ENCODE results near the gene HSPA14.
A peak's percentile ranks its signal among the peaks of the same experiment; 100 is the strongest.

Gene HSPA14

GRCh38 chr10:14820775-14821154, 17.3 kb upstream of the HSPA14 start:
- H3K27ac Mint-ChIP-seq: peak overlapping the region; percentile 71
- no peaks in the 10 kb centered on the region for H3K9me3 Mint-ChIP-seq
- peaks cover 11% of the 10 kb centered on the region for H3K4me1 Mint-ChIP-seq
- H3K36me3 Mint-ChIP-seq (ENCODE audit: low read depth): no peaks in the 10 kb centered on the region
- no peak overlapping the region for H3K4me3 Mint-ChIP-seq
- DNase-seq: no peak
- TF ChIP-seq, protein P1, sequence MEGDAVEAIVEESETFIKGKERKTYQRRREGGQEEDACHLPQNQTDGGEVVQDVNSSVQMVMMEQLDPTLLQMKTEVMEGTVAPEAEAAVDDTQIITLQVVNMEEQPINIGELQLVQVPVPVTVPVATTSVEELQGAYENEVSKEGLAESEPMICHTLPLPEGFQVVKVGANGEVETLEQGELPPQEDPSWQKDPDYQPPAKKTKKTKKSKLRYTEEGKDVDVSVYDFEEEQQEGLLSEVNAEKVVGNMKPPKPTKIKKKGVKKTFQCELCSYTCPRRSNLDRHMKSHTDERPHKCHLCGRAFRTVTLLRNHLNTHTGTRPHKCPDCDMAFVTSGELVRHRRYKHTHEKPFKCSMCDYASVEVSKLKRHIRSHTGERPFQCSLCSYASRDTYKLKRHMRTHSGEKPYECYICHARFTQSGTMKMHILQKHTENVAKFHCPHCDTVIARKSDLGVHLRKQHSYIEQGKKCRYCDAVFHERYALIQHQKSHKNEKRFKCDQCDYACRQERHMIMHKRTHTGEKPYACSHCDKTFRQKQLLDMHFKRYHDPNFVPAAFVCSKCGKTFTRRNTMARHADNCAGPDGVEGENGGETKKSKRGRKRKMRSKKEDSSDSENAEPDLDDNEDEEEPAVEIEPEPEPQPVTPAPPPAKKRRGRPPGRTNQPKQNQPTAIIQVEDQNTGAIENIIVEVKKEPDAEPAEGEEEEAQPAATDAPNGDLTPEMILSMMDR (IDR thresholded peaks at IDR 0.05): no peak
- H3K27me3 Mint-ChIP-seq (ENCODE audit: low read depth, poor library complexity): peaks cover 4% of the 10 kb centered on the region

GRCh38 chr10:14821635-14822375, 16.3 kb upstream of the HSPA14 start:
- TF ChIP-seq, protein P1 (IDR thresholded peaks at IDR 0.05): no peak
- DNase-seq: no peak
- Mint-ChIP-seq H3K27me3 (ENCODE audit: low read depth, poor library complexity) (peaks cover 11% of the 10 kb centered on the region), H3K4me3 (no peak overlapping the region), H3K36me3 (ENCODE audit: low read depth) (no peaks in the 10 kb centered on the region), H3K4me1 (peaks cover 11% of the 10 kb centered on the region), H3K27ac (no peak overlapping the region), H3K9me3 (no peaks in the 10 kb centered on the region)

- peaks cover 11% of the 10 kb centered on the region for H3K4me1 Mint-ChIP-seq
- TF ChIP-seq, protein P1 (IDR thresholded peaks at IDR 0.05): peak; percentile 65
- H3K36me3 Mint-ChIP-seq (ENCODE audit: low read depth): no peaks in the 10 kb centered on the region
- H3K9me3 Mint-ChIP-seq: no peaks in the 10 kb centered on the region
- no peak overlapping the region for H3K4me3 Mint-ChIP-seq
- DNase-seq: peak; percentile 22
- no peak overlapping the region for H3K27ac Mint-ChIP-seq
- H3K27me3 Mint-ChIP-seq (ENCODE audit: low read depth, poor library complexity): peaks cover 11% of the 10 kb centered on the region
Measured at GRCh38 chr10:14822879-14823755, 15.0 kb upstream of the HSPA14 start.

DNA sequence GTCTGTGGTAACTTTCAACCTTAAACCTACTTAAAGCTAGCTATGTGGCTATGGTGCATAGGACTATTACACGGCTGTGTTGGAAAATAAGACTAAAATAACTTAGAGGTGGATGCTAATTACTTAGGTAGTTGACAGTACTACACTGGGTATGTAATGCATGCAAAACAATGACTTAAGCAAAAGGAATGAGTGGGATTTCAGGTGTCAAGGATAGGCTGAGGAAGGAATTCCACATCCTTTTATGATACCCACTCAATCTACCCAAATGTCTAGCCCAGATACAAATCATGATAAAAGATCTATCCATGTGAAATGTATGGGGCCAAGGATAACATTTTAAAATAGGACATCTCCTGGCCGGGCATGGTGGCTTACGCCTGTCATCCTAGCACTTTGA, 14.1 kb upstream of the HSPA14 start:
- H3K4me3 Mint-ChIP-seq: no peak overlapping the region
- H3K4me1 Mint-ChIP-seq: peaks cover 11% of the 10 kb centered on the region
- TF ChIP-seq, protein P1 (IDR thresholded peaks at IDR 0.05): no peak
- H3K36me3 Mint-ChIP-seq (ENCODE audit: low read depth): no peaks in the 10 kb centered on the region
- DNase-seq: no peak
- peaks cover 11% of the 10 kb centered on the region for H3K27me3 Mint-ChIP-seq (ENCODE audit: low read depth, poor library complexity)
- no peaks in the 10 kb centered on the region for H3K9me3 Mint-ChIP-seq
- H3K27ac Mint-ChIP-seq: no peak overlapping the region

- TF ChIP-seq, protein P1 (IDR thresholded peaks at IDR 0.05): no peak
- H3K27me3 Mint-ChIP-seq (ENCODE audit: low read depth, poor library complexity): peaks cover 11% of the 10 kb centered on the region
- H3K9me3 Mint-ChIP-seq: no peaks in the 10 kb centered on the region
- H3K27ac Mint-ChIP-seq: no peak overlapping the region
- H3K4me1 Mint-ChIP-seq: peaks cover 7% of the 10 kb centered on the region
- DNase-seq: no peak
- H3K4me3 Mint-ChIP-seq: no peak overlapping the region
- no peaks in the 10 kb centered on the region for H3K36me3 Mint-ChIP-seq (ENCODE audit: low read depth)
Measured at GRCh38 chr10:14826076-14826829, 11.9 kb upstream of the HSPA14 start.

Measured in nephron progenitor cell (in vitro differentiated cells).